HG03460 (cell line): ENCODE results near the gene GNAI2.

Experiments used
- ATAC-seq: cut with Tn5 transposase; IDR thresholded peaks from one replicate; pipeline ENCODE4 v1.9.1; 2021; ENCODE audit not compliant: unreplicated experiment

Gene GNAI2

DNA sequence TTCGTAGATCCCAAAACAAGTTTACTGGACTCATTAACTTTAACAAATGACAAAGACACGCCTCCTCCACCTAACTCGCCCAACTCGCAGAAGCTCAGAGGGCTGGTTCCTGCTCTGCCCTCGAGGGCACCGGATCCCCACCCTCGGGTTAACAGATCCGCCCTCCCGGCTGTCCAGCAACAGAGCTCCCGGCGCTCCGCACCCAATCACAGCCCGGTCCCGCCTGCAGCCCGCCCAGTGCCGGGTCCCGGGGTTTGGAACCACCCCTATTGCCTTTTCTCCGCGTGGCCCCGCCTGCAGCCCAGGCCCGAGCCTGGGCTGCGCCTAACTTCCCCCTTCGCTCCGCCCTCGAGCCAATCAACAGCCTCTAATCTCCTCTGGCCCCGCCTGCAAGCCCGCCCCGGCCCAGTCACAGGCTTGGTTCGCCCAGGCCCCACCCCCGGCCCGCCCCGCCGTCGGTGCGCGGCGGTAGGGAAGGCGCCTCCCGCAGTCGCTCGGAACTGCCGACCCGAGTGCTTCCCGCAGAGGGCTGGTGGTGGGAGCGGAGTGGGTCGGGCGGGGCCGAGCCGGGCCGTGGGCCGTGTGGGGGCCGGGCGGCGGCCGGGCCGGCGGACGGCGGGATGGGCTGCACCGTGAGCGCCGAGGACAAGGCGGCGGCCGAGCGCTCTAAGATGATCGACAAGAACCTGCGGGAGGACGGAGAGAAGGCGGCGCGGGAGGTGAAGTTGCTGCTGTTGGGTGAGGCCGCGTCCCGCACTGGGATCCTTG, at the start of gene GNAI2:
TSS of gene GNAI2 (plus strand) at position 489 of the 768 bp plus-strand sequence. CDS start at position 621, 132 bp downstream.
- ATAC-seq: peak; percentile 91

DNA sequence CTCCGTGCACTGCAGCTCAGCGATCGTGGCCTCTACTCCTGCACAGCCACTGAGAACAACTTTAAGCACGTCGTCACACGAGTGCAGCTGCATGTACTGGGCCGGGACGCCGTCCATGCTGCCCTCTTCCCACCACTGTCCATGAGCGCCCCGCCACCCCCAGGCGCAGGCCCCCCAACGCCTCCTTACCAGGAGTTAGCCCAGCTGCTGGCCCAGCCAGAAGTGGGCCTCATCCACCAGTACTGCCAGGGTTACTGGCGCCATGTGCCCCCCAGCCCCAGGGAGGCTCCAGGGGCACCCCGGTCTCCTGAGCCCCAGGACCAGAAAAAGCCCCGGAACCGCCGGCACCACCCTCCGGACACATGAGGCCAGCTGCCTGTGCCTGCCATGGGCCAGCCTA, 48.3 kb upstream of the GNAI2 start:
- no peak for ATAC-seq

GRCh38 chr3:50189274-50189673, 46.7 kb upstream of the GNAI2 start:
- ATAC-seq: no peak

- ATAC-seq: no peak
Measured at GRCh38 chr3:50189989-50190388, 46.0 kb upstream of the GNAI2 start.

GRCh38 chr3:50190936-50191660, 44.9 kb upstream of the GNAI2 start, which contains the start of gene GNAT1:
GNAT1 (plus strand) TSS chr3:50191610; CDS start chr3:50191726, 116 bp downstream.
- ATAC-seq: no peak

DNA sequence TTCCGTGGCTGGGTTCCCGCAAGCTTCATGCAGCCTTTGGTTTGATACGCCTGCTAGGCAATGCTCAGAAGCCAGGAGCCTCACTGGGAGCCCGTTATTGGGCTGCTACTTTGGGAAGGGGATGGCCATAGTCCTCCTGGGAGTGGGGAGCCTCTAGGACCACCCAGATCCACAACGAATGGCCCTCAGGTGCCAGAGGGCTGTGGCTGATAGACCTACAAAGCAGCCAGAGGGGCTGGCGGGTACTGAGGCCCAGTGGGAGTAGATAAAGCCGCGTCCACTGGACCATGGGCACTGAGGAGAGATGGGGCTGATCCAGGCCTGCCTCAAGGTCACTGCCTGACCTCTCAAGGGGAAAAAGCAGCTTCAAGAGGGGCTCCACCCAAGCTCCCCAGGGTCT, 43.9 kb upstream of the GNAI2 start:
- ATAC-seq: no peak

- ATAC-seq: no peak
Measured at GRCh38 chr3:50192689-50193141, 43.3 kb upstream of the GNAI2 start.

DNA sequence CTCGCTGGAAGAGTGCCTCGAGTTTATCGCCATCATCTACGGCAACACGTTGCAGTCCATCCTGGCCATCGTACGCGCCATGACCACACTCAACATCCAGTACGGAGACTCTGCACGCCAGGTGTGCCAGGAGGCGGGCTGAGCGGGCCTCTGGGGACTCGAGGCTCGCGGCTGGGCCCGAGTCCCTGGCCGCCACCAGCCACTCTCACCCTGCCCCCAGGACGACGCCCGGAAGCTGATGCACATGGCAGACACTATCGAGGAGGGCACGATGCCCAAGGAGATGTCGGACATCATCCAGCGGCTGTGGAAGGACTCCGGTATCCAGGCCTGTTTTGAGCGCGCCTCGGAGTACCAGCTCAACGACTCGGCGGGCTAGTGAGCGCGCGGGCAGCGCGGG, 42.7 kb upstream of the GNAI2 start:
- ATAC-seq: no peak

- ATAC-seq: no peak
Measured at GRCh38 chr3:50193746-50194127, 42.3 kb upstream of the GNAI2 start.

- ATAC-seq: no peak
Measured at GRCh38 chr3:50194128-50194902, 41.7 kb upstream of the GNAI2 start.

GRCh38 chr3:50194903-50195500, 41.0 kb upstream of the GNAI2 start:
- ATAC-seq: no peak

- no peak for ATAC-seq
Measured at GRCh38 chr3:50195501-50196252, 40.3 kb upstream of the GNAI2 start.

DNA sequence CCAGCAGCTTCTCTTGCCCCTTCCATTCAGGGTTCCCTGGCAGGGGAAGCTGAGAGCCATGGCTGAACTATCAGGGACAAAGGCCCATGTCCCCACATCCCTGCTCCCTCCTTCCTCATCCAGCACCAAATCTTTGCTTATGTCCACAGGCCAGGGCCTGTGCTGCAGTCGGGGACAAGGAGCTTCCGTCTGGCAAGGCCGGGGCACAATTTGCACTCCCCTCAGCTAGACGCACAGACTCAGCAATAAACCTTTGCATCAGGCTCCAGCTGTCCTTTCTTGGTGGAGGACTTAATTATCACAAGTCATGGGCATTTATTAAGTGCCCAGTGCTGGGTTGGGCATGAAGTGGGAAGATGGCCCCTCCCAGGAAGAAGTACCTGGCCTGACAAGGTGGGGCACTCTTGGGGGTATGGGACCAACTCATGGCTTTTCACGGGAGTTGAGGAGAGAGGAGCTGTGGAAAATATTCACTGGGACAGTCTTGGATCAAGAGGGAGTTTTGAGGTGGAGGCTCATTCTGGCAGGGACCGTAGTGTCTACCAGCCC, 39.7 kb upstream of the GNAI2 start:
- ATAC-seq: no peak

DNA sequence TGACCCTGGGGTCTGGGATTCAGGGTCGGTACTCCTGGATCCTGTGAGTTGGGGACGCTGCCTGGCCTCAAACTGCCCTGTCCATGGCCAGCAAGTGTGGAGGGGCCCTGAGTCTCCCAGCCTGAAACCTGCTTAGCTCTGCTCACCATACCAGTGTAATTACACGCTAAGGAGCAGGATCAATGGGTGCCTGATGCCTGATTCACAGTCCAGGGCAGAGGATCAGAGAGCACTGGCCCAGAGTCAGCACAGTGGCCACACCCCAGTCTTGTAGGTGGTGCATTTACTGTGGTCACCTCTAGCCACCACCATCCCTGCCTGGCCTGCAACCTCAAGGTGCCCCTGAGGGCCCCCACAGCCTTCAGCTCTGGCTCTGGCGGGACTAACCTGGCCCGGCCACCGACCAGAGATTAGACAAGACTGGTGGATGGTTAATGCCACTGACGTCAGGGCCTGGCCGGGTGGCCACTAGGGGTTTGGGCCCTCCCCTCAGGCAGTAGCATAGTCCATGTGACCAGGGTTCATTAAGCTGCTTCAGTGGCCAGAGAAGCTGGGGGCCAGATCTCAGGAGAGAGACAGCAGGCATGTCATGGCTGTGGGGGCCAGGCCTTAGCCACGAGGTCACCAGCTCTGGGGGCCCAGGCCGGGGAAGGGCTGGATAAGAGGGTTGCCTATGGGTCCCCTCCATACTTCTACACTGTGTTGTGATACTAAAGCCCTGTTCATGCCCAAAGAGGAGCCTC, 34.3 kb upstream of the GNAI2 start:
- ATAC-seq: no peak

GRCh38 chr3:50202353-50203112, 33.5 kb upstream of the GNAI2 start:
- ATAC-seq: no peak

GRCh38 chr3:50203113-50203808, 32.7 kb upstream of the GNAI2 start:
- no peak for ATAC-seq

DNA sequence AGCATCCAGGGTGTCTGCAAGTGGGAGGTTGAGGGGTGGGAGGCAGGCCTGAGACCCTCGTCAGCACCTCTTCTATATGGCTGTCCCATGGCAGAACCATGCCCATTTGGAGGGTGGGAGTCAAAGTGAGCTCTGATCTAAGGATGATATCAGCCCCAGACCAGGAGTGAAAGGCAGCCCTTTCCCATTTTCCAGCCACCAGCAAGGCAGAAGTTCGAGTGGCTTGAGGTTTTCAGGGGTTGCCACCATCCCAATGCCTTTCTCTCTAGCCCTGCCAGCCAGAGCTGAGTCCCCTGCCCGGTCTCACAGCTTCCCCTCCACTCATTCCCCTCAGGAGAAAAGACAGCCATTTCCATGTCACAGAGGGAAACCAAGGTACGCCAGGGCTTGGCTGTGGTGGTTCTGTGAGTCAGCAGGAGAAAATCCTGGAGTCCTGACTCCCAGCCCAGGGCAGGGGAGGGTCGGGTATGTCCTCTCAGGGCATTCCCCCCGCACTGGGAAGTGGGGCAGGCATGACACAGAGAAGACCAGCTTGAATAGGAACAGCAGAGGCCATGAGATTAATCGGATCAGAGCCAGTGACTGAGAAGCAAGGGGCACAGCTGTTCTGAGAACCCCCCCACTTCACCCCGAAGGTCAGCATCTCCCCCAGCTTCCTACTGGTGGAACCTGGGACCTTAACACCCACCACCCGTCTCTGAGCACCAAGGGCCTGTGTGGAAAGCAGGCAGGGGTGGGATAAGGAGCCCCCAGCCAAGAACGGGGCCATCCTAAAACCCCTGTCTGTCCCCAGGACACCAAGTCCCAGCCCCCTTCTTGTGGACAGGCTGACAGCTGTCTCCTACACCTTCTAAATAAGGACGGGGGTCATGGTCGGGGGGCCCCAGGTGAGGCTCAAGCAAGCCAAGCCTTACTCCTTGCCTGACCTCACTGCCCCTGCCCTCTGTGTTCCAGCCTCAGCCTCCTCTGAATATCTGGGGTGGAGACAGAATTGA, 31.9 kb upstream of the GNAI2 start:
- ATAC-seq: no peak
